Transverse colon (tissue), 4 donors: ENCODE data around the gene UIMC1. TPM values are rescaled to one million over a fixed set of nuclear protein-coding genes. Genes with fewer than 3 reads are reported as not detected.
A peak's percentile ranks its signal among the peaks of the same experiment; 100 is the strongest.
"Not testable (repeated sequence)": the region's sequence is repeated elsewhere in the genome, so short reads cannot be mapped to it uniquely, and the experiment has no call there.

Experiments used
- DNase-seq: peaks from one replicate; pipeline ENCODE4 v3.0.0-alpha.2; 2019
- H3K27ac ChIP-seq, 4 donors: fragments of 200-600 bp; sonication (generic); 2 replicates each; pipeline ENCODE4 v1.5.1; 2016 to 2018; ENCODE audit warnings: inconsistent platforms in 4 of 4
- H3K27me3 ChIP-seq: fragments of 200-600 bp; sonication (generic); 2 replicates; pipeline ENCODE4 v1.5.1; 2017; ENCODE audit warnings: inconsistent platforms
- H3K36me3 ChIP-seq, 4 donors: fragments of 200-600 bp; sonication (generic); 2 replicates each; pipeline ENCODE4 v1.5.1; 2017 to 2019; ENCODE audit warnings: inconsistent platforms in 4 of 4
- H3K4me1 ChIP-seq, 4 donors: fragments of 200-600 bp; sonication (generic); 2 replicates each; pipeline ENCODE4 v1.5.1; 2017 to 2020; ENCODE audit warnings: inconsistent platforms in 4 of 4
- H3K4me3 ChIP-seq, 4 donors: fragments of 200-600 bp; sonication (generic); 1 replicate in 1 of 4; 2 replicates in 3 of 4; pipeline versions ENCODE4 v1.5.1 to v1.6.1; 2017 to 2019; ENCODE audit warnings: inconsistent platforms in 4 of 4
- H3K9me3 ChIP-seq, 2 donors: fragments of 200-600 bp; sonication (generic); 2 replicates each; pipeline ENCODE4 v1.5.1; 2017 to 2019; ENCODE audit warnings: inconsistent platforms in 2 of 2
- EP300 ChIP-seq: sonication (generic); formaldehyde crosslinking; IDR thresholded peaks from one replicate; pipeline ENCODE4 v1.6.1; 2017; ENCODE audit warnings: antibody characterized with exemption, low read depth
- POLR2A ChIP-seq: fragments of 450-650 bp; IDR thresholded peaks from one replicate; pipeline ENCODE4 v1.6.1; 2016; ENCODE audit warnings: antibody characterized with exemption, mild to moderate bottlenecking, moderate library complexity
- POLR2AphosphoS5 ChIP-seq, 3 donors: sonication (generic); formaldehyde crosslinking; IDR thresholded peaks; one replicate each; pipeline ENCODE4 v1.6.1; 2016; ENCODE audit warnings: antibody characterized with exemption in 3 of 3
- WGBS, 2 donors: methylation state at CpG; one replicate each; pipeline ENCODE4 v1.1.5; 2018; ENCODE audit warnings: low coverage in 1 of 2; 5-methylcytosine and 5-hydroxymethylcytosine counted together
- in situ Hi-C, 4 donors: fragments of 200-750 bp; cut with MboI; loops; one replicate each; pipeline versions ENCODE4 v1.15.0 to v1.15.1; 2017; ENCODE audit warnings: low sequenced_read_pairs in 3 of 4, low pct_ligation_motif_present in 1 of 4, low pct_unique_long_range_greater_than_20kb in 1 of 4
- intact Hi-C: fragments of 100-400 bp; cut with DNase I; formaldehyde crosslinking; loops from one replicate; pipeline ENCODE4 v1.15.1; 2023; ENCODE audit warnings: low total_unique reads
- total RNA-seq, 4 donors: library from RNA; depleted of rRNA; stranded (reverse); fragments of >200 nt; gene quantifications; one replicate each; pipeline ENCODE4 v1.1.0, GENCODE V29; 2016
- TF ChIP-seq, protein P1 (sequence below), 5 experiments: fragments of 200-600 bp in 3 of 5; fragments of 450-650 bp in 2 of 5; sonication (generic) in 3 of 5; IDR thresholded peaks; 1 replicate in 2 of 5; 2 replicates in 3 of 5; pipeline ENCODE4 v1.5.1; 2016 to 2017; ENCODE audit warnings: antibody characterized with exemption in 5 of 5, inconsistent platforms in 3 of 5, mild to moderate bottlenecking in 2 of 5, moderate library complexity in 1 of 5

Gene UIMC1
- total RNA-seq, result 100 to 1,000 TPM in 1 of 4 donors, 10 to 100 TPM in 3; 25.1 to 213 (median 34.6) TPM

DNA sequence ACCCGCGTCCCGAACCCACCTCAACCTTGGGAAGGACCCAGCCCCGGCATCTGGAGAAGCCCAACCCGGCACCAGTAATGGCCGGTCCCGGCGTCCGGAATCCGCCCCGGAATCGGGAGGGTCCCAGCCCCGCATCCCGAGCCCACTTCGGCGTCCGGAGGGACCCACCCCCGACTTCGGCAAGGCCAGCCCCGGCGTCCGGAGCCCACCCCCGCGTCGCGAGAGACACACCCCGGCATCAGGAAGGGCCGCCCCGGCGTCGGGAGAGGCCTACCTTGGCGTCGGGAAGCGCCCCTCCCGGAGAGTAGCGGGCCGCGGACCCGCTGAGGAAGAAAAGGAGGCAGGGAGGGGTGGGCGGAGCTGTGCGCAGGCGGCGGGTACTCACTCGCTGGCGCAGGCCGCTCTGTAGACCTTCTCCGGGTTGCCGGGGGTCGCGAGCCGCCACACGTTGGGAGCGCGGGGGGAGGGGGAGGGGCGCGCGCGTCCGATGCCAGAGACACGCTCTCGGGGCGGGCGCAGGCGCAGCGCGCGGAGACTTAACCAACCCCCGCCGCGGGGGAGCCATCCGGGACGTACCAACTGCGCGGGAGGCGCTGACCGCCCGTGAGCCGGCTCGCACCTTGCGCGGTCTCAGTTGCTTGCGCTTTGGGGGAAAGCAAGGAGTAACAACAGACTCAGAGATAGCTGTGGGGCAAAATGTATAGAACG lies at the start of gene UIMC1:
UIMC1 (minus strand) TSS at position 515 of the 708 bp plus-strand sequence. CDS start 24,164 bp downstream, outside the sequence.
- Histone ChIP-seq H3K27me3 (no peaks in the 10 kb centered on the region), H3K36me3 (no peaks in the 10 kb centered on the region), H3K27ac (peak within 1 kb of the TSS; percentile 92 to 99 (median 94)), H3K9me3 (no peaks in the 10 kb centered on the region), H3K4me1 (peaks cover 4 to 22% (median 16%) of the 10 kb centered on the region in 4 donors), H3K4me3 (peak within 1 kb of the TSS; percentile 66 to 99 (median 82))
- TF ChIP-seq, protein P1, sequence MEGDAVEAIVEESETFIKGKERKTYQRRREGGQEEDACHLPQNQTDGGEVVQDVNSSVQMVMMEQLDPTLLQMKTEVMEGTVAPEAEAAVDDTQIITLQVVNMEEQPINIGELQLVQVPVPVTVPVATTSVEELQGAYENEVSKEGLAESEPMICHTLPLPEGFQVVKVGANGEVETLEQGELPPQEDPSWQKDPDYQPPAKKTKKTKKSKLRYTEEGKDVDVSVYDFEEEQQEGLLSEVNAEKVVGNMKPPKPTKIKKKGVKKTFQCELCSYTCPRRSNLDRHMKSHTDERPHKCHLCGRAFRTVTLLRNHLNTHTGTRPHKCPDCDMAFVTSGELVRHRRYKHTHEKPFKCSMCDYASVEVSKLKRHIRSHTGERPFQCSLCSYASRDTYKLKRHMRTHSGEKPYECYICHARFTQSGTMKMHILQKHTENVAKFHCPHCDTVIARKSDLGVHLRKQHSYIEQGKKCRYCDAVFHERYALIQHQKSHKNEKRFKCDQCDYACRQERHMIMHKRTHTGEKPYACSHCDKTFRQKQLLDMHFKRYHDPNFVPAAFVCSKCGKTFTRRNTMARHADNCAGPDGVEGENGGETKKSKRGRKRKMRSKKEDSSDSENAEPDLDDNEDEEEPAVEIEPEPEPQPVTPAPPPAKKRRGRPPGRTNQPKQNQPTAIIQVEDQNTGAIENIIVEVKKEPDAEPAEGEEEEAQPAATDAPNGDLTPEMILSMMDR (IDR thresholded peaks at IDR 0.05), result no peak
- TF ChIP-seq POLR2AphosphoS5 (IDR thresholded peaks at IDR 0.05) (peak; percentile 26 to 70 (median 43)), POLR2A (peak; percentile 44), EP300 (no peak)
- in situ Hi-C loops (no loop called here), intact Hi-C loops (no loop called here)
- peak; percentile 94 for DNase-seq
- WGBS, 2 donors, result 1% methylated on average over 31 of the region's 83 CpGs; no CpG with 5 or more reads in 1 of the 2 donors

DNA sequence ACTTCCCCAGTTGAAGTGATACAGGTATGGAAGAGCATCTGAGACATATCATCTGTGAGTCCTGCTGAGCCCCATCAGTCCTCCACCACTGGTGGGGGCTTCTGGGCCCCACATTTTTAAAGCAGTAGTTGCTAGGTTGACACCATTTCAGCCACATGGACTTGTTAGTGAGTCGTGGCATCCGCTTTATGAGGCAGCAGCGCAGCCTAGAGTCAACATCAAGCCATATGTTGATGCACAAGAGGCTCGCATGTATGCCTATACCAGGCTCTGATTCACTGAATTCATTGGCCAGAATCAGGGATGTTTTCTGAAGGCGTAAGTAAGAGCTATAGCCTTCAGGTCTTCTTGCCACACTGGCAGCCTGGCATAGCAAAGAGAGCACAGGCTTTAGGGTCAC lies 42.7 kb upstream of the UIMC1 start:
- in situ Hi-C loops, result no loop called here
- 91 to 100% methylated on average over 1 to 5 of the region's 5 CpGs for WGBS, 2 donors
- H3K27me3 ChIP-seq, result no peaks in the 10 kb centered on the region
- TF ChIP-seq EP300, result no peak
- TF ChIP-seq POLR2AphosphoS5 (IDR thresholded peaks at IDR 0.05), result no peak
- TF ChIP-seq, protein P1 (IDR thresholded peaks at IDR 0.05), result no peak
- no peak for TF ChIP-seq POLR2A
- peaks cover 0 to 6% (median 2%) of the 10 kb centered on the region in 4 donors for H3K36me3 ChIP-seq
- H3K4me3 ChIP-seq, result no peak overlapping the region
- intact Hi-C loops, result no loop called here
- H3K4me1 ChIP-seq, result peaks cover 0 to 4% (median 0%) of the 10 kb centered on the region in 4 donors
- no peak for DNase-seq
- H3K27ac ChIP-seq, result no peak overlapping the region
- no peaks in the 10 kb centered on the region for H3K9me3 ChIP-seq

DNA sequence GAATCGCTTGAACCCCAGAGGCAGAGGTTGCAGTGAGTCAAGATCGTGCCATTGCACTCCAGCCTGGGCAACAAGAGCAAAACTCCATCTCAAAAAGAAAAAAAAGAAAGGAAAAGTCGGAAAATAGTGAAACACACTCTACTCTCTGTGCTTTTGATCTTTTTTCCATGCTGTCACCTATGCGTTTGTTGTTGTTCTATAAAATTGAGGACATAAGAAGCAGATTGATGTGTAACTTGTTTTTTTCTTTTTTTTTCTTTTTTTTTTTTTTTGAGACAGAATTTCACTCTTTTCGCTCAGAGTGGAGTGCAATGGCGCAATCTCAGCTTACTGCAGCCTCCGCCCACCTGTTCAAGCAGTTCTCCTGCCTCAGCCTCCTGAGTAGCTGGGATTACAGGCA lies 42.0 kb upstream of the UIMC1 start:
- H3K36me3 ChIP-seq, H3K4me1 ChIP-seq, H3K27ac ChIP-seq, H3K27me3 ChIP-seq, H3K4me3 ChIP-seq, DNase-seq, in situ Hi-C loops, H3K9me3 ChIP-seq, intact Hi-C loops: not testable (repeated sequence)
- 93 to 98% methylated on average over 7 of the region's 7 CpGs for WGBS, 2 donors

DNA sequence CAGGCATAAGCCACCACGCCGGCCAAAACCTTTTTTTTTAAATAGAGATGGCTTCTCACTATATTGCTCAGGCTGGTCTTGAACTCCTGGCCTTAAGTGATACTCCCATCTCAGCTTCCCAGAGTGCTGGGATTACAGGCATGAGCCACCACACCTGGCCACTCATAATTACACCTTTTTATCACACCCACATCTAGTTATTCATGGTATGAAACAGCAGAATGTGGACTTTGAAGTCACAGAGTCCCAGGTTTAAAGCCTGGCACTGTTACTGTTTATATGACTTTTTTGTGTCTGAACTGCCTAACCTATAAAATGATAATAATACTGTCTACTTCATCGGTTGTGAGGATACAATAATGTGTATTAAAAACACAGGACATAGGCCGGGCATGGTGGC lies 39.1 kb upstream of the UIMC1 start:
- TF ChIP-seq POLR2A (no peak), POLR2AphosphoS5 (IDR thresholded peaks at IDR 0.05) (peak in 1 of 3 donors; percentile 39), EP300 (no peak)
- TF ChIP-seq, protein P1 (IDR thresholded peaks at IDR 0.05), result no peak
- intact Hi-C loops, result no loop called here
- Histone ChIP-seq H3K9me3 (no peaks in the 10 kb centered on the region), H3K27me3 (no peaks in the 10 kb centered on the region), H3K4me3 (no peak overlapping the region), H3K4me1 (peaks cover 0 to 4% (median 0%) of the 10 kb centered on the region in 4 donors), H3K27ac (peak overlapping the region; percentile 1 to 60 (median 32)), H3K36me3 (peaks cover 0 to 9% (median 3%) of the 10 kb centered on the region in 4 donors)
- DNase-seq, result peak; percentile 37
- 47 to 84% methylated on average over 2 to 4 of the region's 4 CpGs for WGBS, 2 donors
- in situ Hi-C loops, result no loop called here
